HepG2 (cell line): ENCODE data around the gene EIF4ENIF1. TPM values are rescaled to one million over a fixed set of nuclear protein-coding genes. Genes with fewer than 3 reads are reported as not detected.

Experiments used
- ATAC-seq: fragments of 200-7000 bp; cut with Tn5 transposase; 3 replicates; pipeline ENCODE4 v1.9.1; 2020; ENCODE audit warnings: mild to moderate bottlenecking, moderate library complexity
- BruUV-seq: library from RNA; stranded (reverse); fragments of 400-500 nt; replicated peaks from 2 replicates; lab custom pipeline; 2021; lab: Mats Ljungman, UMichigan
- CTCF ChIA-PET: fragments of 300-600 bp; formaldehyde crosslinking; extraction: SDS; loops from one replicate; lab custom pipeline; 2021; ENCODE audit warnings: low total read pairs, inconsistent platforms, low intra/inter-chr PET ratio; lab: Yijun Ruan, JAX
- POLR2A ChIA-PET: fragments of 350-600 bp; sonication (Branson Sonifier 250); formaldehyde crosslinking; loops from one replicate; lab custom pipeline; 2020; ENCODE audit warnings: antibody characterized with exemption, inconsistent platforms; lab: Yijun Ruan, JAX
- DNase-seq: peaks from one replicate; pipeline ENCODE4 v3.0.0-alpha.2; 2015; ENCODE audit warnings: low spot score
- FAIRE-seq: peaks from 3 replicates; lab custom pipeline; 2011; peaks lifted over from hg19 to GRCh38; lab: Jason Lieb, UNC
- H2AFZ ChIP-seq: one replicate; pipeline ENCODE4 v1.6.1; 2011; ENCODE audit warnings: low read length, inconsistent platforms
- H3K27ac ChIP-seq: fragments of 300-600 bp; 3 replicates; pipeline ENCODE4 v1.8.0; 2011; ENCODE audit warnings: mixed run types, mild to moderate bottlenecking, mixed read lengths, low read length, inconsistent platforms; ENCODE audit not compliant: insufficient read depth; ENCODE audit errors: extremely low read length
- H3K27me3 ChIP-seq, 2 experiments: fragments of 200-600 bp in 1 of 2; 2 replicates in 1 of 2; 3 replicates in 1 of 2; pipeline versions ENCODE4 v1.6.0 to v1.8.0; 2011; ENCODE audit warnings: low read length in 2 of 2, mild to moderate bottlenecking in 2 of 2, moderate library complexity in 2 of 2, inconsistent platforms in 1 of 2; ENCODE audit not compliant: insufficient read depth in 2 of 2, control insufficient read depth in 1 of 2
- H3K36me3 ChIP-seq, 2 experiments: fragments of 200-600 bp in 1 of 2; replicated peaks in 1 of 2; 2 replicates in 1 of 2; 3 replicates in 1 of 2; pipeline versions ENCODE4 v1.5.1 to v1.8.0; 2011; ENCODE audit warnings: low read length in 2 of 2, inconsistent platforms in 1 of 2; ENCODE audit not compliant: insufficient read depth in 2 of 2, control insufficient read depth in 1 of 2
- H3K4me1 ChIP-seq: 2 replicates; pipeline ENCODE4 v1.5.1; 2012; ENCODE audit warnings: low read length, inconsistent platforms; ENCODE audit not compliant: insufficient read depth
- H3K4me2 ChIP-seq: 2 replicates; pipeline ENCODE4 v1.6.0; 2011; ENCODE audit warnings: low read depth, low read length, inconsistent platforms
- H3K4me3 ChIP-seq, 3 experiments: fragments of 200-600 bp in 1 of 3; sonication (generic), shearing (Covaris generic) in 1 of 3; replicated peaks in 1 of 3; 2 replicates each; pipeline ENCODE4 v1.5.1; 2011 to 2016; ENCODE audit warnings: low read length in 3 of 3, inconsistent platforms in 2 of 3, low read depth in 2 of 3, mild to moderate bottlenecking in 2 of 3, control low read depth in 1 of 3, mixed read lengths in 1 of 3; ENCODE audit not compliant: insufficient read depth in 1 of 3
- H3K79me2 ChIP-seq: one replicate; pipeline ENCODE4 v1.6.1; 2011; ENCODE audit warnings: low read length, inconsistent platforms; ENCODE audit not compliant: insufficient read depth
- H3K9ac ChIP-seq: 2 replicates; pipeline ENCODE4 v1.6.0; 2011; ENCODE audit warnings: mild to moderate bottlenecking, low read depth, low read length, inconsistent platforms; ENCODE audit not compliant: insufficient read depth
- H3K9me3 ChIP-seq: 2 replicates; pipeline ENCODE4 v1.5.1; 2012; ENCODE audit warnings: mild to moderate bottlenecking, low read length
- H4K20me1 ChIP-seq: 2 replicates; pipeline ENCODE4 v1.6.0; 2011; ENCODE audit warnings: inconsistent platforms, mild to moderate bottlenecking, low read length, moderate library complexity; ENCODE audit not compliant: insufficient read depth
- KLF13 ChIP-seq: sonication (generic); formaldehyde crosslinking; IDR thresholded peaks from 2 replicates; pipeline ENCODE4 v1.4.0; 2020; ENCODE audit warnings: mild to moderate bottlenecking, missing genetic modification reagents
- MED1 ChIP-seq: sonication (generic); formaldehyde crosslinking; IDR thresholded peaks from 2 replicates; pipeline ENCODE4 v1.4.0; 2020; ENCODE audit warnings: missing genetic modification reagents
- SP2 ChIP-seq: sonication (generic); formaldehyde crosslinking; IDR thresholded peaks from 2 replicates; pipeline ENCODE4 v1.5.1; 2020; ENCODE audit warnings: mild to moderate bottlenecking, missing genetic modification reagents
- SPEN ChIP-seq: sonication (generic); formaldehyde crosslinking; IDR thresholded peaks from 2 replicates; pipeline ENCODE4 v1.5.1; 2020; ENCODE audit warnings: low read depth, mild to moderate bottlenecking, missing genetic modification reagents
- XBP1 ChIP-seq: sonication (generic); formaldehyde crosslinking; IDR thresholded peaks from 2 replicates; pipeline ENCODE4 v1.5.0; 2020; ENCODE audit warnings: missing genetic modification reagents
- ZNF143 ChIP-seq: sonication (generic); formaldehyde crosslinking; IDR thresholded peaks from 2 replicates; pipeline ENCODE4 v1.4.0; 2020; ENCODE audit warnings: missing genetic modification reagents
- ZNF609 ChIP-seq: sonication (generic); formaldehyde crosslinking; IDR thresholded peaks from 2 replicates; pipeline ENCODE4 v1.4.0; 2020; ENCODE audit warnings: mild to moderate bottlenecking, missing genetic modification reagents, borderline replicate concordance
- WGBS: methylation state at CpG from one replicate; pipeline ENCODE4 v1.1.6; 2017; ENCODE audit warnings: low lambda C conversion rate; 5-methylcytosine and 5-hydroxymethylcytosine counted together
- in situ Hi-C: cut with HindIII; loops from 2 replicates; pipeline ENCODE4 v1.10.0; 2017; ENCODE audit warnings: low pct_unique_long_range_greater_than_20kb; ENCODE audit not compliant: extremely low pct_ligation_motif_present
- intact Hi-C: fragments of 100-400 bp; cut with micrococcal nuclease; formaldehyde crosslinking; loops from one replicate; pipeline ENCODE4 v1.10.0; 2022; ENCODE audit not compliant: unreplicated experiment
- polyA plus RNA-seq, 8 experiments: library from polyadenylated mRNA; depleted of rRNA in 3 of 8; stranded (reverse) in 7 of 8; unstranded in 1 of 8; fragments of >200 nt; fragmentation: Illumina TruSeq in 4 of 8; extraction: Trizol in 4 of 8; gene quantifications; 2 replicates each; pipeline versions ENCODE4 v1.2.1 to v1.2.3, GENCODE V29; 2011 to 2016; ENCODE audit warnings: low read depth in 4 of 8, missing spikeins in 1 of 8, mixed read lengths in 1 of 8; ENCODE audit not compliant: insufficient read depth in 1 of 8
- total RNA-seq, 5 experiments: library from RNA; depleted of rRNA; stranded (reverse); fragments of >200 nt; fragmentation: Illumina TruSeq; extraction: Trizol; gene quantifications; 2 replicates each; pipeline ENCODE4 v1.2.3, GENCODE V29; 2016; ENCODE audit warnings: low read depth in 1 of 5

The EIF4ENIF1 gene
- total and polyA plus RNA-seq, 2 of the 13 experiments (the other 11 are each of a cell fraction or from before 2014, with no cell fraction given) = 11.9 to 12.3 TPM

GRCh38 chr22:31501738-31502137 is 12.1 kb upstream of the EIF4ENIF1 start:
- no TSS peak for BruUV-seq
- no peaks in the 10 kb centered on the region for H3K9me3 ChIP-seq
- in situ Hi-C loops = no loop called here
- H3K4me2 ChIP-seq = no peak overlapping the region
- H3K27ac ChIP-seq = no peak overlapping the region
- intact Hi-C loops = no loop called here
- H3K79me2 ChIP-seq = peaks cover 9% of the 10 kb centered on the region
- H3K27me3 ChIP-seq = no peaks in the 10 kb centered on the region; a peak in 1 of 5 replicates
- ATAC-seq = no peak
- H3K4me1 ChIP-seq = peaks cover 7% of the 10 kb centered on the region; the same call in 1 of the 2 replicates
- H3K9ac ChIP-seq = no peak overlapping the region
- no peak for DNase-seq
- no peak overlapping the region for H3K4me3 ChIP-seq
- no peaks in the 10 kb centered on the region for H4K20me1 ChIP-seq
- no peak overlapping the region for H2AFZ ChIP-seq
- H3K36me3 ChIP-seq = no peaks in the 10 kb centered on the region; a peak in 1 of 5 replicates
- POLR2A ChIA-PET = no interaction called here
- TF ChIP-seq MED1 (no peak), KLF13 (CRISPR knock-in tag) (no peak), ZNF609 (CRISPR knock-in tag) (no peak), XBP1 (no peak), ZNF143 (CRISPR knock-in tag) (no peak), SP2 (CRISPR knock-in tag) (no peak), SPEN (no peak)
- TF ChIP-seq, all 625 proteins: peak for 0
- 96% methylated on average over 2 of the region's 2 CpGs for WGBS
- CTCF ChIA-PET = no interaction called here
- no peak for FAIRE-seq
